ENCODE data around the gene PRR11. TPM values are rescaled to one million over a fixed set of nuclear protein-coding genes. Genes with fewer than 3 reads are reported as not detected.

The PRR11 gene
- polyA plus RNA-seq, 4 donors, result 0.67 to 15.2 (median 6.3) TPM

DNA sequence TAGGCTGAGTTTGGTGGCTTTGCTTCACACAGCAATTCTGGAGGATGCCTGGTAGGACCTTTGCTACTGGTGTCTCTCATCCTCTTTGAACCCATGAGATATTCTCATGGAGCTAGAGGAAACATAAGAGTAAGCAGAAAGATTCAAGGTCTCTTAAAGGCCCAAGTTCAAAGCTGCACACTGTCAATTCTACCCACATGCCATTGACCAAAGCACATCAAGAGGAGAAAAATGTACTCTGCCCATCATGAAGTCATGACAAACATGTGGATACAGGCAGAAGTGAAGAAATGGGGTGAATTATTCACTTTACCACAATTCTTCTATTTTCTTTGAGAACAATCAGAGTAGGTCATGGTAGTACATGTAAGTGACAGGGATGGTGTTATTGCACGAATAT lies 13.7 kb upstream of the PRR11 start:
- FAIRE-seq, result no peak

DNA sequence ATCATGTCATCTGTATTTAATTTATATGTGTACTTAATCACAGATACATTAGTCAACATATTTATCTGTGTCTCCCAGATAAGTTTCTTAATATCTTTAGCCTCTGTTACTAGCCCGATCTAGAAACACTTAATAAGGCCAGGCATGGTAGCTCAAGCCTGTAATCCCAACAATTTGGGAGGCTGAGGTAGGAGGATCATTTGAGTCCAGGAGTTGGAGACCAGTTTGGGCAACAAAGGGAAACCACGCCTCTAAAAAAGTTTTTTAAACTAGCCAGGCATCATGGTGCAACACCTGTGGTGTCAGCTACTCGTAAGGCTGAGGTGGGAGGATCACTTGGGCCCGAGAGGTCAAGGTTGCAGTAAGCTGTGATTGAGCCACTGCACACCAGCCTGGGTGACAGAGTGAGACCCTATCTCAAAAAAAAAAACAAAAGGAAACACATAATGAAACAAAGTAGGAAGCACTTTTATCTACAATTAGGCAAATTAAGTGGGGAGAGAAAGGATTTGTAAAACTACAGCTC lies 9.9 kb upstream of the PRR11 start:
- H3K9me3 ChIP-seq (ENCODE audit: control insufficient read depth in 2 of 2, insufficient read depth in 1 of 2, low read depth in 1 of 2, low read length in 1 of 2), result no peaks in the 10 kb centered on the region
- DNase-seq, result no peak
- no peak for FAIRE-seq
- H3K27me3 ChIP-seq (ENCODE audit: control insufficient read depth in 3 of 3, insufficient read depth in 3 of 3, low read length in 3 of 3), result no peaks in the 10 kb centered on the region
- H3K4me3 ChIP-seq (ENCODE audit: low read depth in 1 of 3, low read length in 3 of 3), result no peak overlapping the region
- H3K27ac ChIP-seq (ENCODE audit: low read depth in 1 of 3, low read length in 2 of 3), result no peak overlapping the region
- H3K36me3 ChIP-seq (ENCODE audit: control insufficient read depth in 3 of 3, insufficient read depth in 2 of 3, low read depth in 1 of 3, low read length in 3 of 3), result peaks cover 0 to 3% (median 0%) of the 10 kb centered on the region in 3 donors
- H3K4me1 ChIP-seq (ENCODE audit: control insufficient read depth in 3 of 3, insufficient read depth in 2 of 3, low read depth in 1 of 3, low read length in 2 of 3), result no peaks in the 10 kb centered on the region
- 93 to 96% (median 94%) methylated on average over 4 of the region's 4 CpGs for WGBS, 3 donors

More for the DNA sequence above, 13.7 kb upstream of the PRR11 start:
- Histone ChIP-seq H3K36me3 (ENCODE audit: control insufficient read depth in 3 of 3, insufficient read depth in 2 of 3, low read depth in 1 of 3, low read length in 3 of 3) (peaks cover 0 to 3% (median 0%) of the 10 kb centered on the region in 3 donors), H3K4me3 (ENCODE audit: low read depth in 1 of 3, low read length in 3 of 3) (no peak overlapping the region), H3K4me1 (ENCODE audit: control insufficient read depth in 3 of 3, insufficient read depth in 2 of 3, low read depth in 1 of 3, low read length in 2 of 3) (no peaks in the 10 kb centered on the region), H3K27me3 (ENCODE audit: control insufficient read depth in 3 of 3, insufficient read depth in 3 of 3, low read length in 3 of 3) (no peaks in the 10 kb centered on the region), H3K27ac (ENCODE audit: low read depth in 1 of 3, low read length in 2 of 3) (no peak overlapping the region), H3K9me3 (ENCODE audit: control insufficient read depth in 2 of 2, insufficient read depth in 1 of 2, low read depth in 1 of 2, low read length in 1 of 2) (no peaks in the 10 kb centered on the region)
- WGBS, 3 donors, result 90 to 100% (median 95%) methylated on average over 1 of the region's 1 CpG
- no peak for DNase-seq

DNA sequence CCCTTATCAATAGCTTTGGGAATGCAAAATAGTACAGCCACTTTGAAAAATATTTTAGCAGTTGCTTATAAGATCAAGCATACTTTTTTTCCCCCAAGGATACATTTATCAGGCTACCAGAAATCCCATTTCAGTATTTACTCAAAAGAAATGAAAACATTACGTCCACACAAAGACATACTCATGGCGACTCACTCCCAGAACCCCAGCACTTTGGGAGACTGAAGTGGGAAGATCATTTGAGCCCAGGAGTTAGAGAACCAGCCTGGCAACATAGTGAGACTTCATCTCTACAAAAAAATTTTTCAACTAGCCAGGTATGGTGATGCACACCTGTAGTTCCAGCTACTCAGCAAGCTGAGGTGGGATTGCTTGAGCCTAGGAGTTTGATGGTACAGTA lies 6.5 kb upstream of the PRR11 start:
- Histone ChIP-seq H3K4me3 (ENCODE audit: low read depth in 1 of 3, low read length in 3 of 3) (no peak overlapping the region), H3K27ac (ENCODE audit: low read depth in 1 of 3, low read length in 2 of 3) (no peak overlapping the region), H3K27me3 (ENCODE audit: control insufficient read depth in 3 of 3, insufficient read depth in 3 of 3, low read length in 3 of 3) (no peaks in the 10 kb centered on the region), H3K9me3 (ENCODE audit: control insufficient read depth in 2 of 2, insufficient read depth in 1 of 2, low read depth in 1 of 2, low read length in 1 of 2) (no peaks in the 10 kb centered on the region), H3K4me1 (ENCODE audit: control insufficient read depth in 3 of 3, insufficient read depth in 2 of 3, low read depth in 1 of 3, low read length in 2 of 3) (no peaks in the 10 kb centered on the region), H3K36me3 (ENCODE audit: control insufficient read depth in 3 of 3, insufficient read depth in 2 of 3, low read depth in 1 of 3, low read length in 3 of 3) (no peaks in the 10 kb centered on the region)
- WGBS, 3 donors, result 91 to 96% (median 91%) methylated on average over 2 of the region's 2 CpGs
- FAIRE-seq (no peak), DNase-seq (no peak)

DNA sequence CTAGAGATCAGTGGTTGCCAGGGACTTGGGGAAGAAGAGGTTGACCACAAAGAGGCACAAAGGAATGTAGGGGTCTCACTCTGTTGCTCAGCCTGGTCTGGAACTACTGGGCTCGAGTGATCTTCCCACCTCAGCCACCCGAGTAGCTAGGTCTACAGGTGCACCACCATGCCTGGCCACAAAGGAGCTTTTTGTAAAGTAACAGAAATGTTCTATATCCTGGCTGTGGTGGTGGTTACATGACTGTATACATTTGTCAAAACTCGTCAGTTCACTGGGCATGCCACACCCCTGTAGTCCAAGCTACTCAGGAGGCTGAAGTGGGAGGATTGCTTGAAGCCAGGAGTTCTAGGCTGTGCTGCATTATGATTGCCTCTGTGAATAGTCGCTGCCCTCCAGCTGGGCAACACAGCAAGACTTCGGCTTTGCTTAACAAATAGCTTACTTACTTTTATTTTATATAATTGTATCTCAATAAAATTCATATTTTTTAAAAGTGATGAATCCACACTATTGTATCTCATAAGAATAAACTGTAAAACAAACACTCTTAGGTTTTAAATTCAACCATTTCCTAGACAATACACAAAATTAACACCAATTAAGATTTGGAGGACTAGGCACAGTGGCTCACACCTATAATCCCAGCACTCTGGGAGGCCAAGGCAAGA lies 5.6 kb upstream of the PRR11 start:
- H3K4me1 ChIP-seq (ENCODE audit: control insufficient read depth in 3 of 3, insufficient read depth in 2 of 3, low read depth in 1 of 3, low read length in 2 of 3), result no peaks in the 10 kb centered on the region

DNA sequence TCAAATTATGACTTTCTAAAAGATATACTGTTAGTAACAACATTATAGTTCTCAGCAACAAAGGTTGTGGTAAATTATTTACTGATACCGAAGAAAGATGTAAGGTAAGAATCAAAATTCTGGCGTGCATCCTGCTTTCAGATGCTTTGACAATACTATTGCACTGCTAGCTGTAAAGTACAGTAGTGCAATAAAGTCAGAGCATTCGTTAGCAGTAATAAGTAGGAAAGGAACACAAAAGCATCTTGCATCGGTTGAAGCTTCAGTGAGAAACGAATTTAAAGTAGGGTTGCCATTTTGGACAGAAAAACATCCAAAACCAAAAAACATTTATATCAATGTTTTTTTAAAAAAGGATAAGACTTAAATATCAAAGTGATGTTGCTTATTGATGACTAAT lies 4.5 kb upstream of the PRR11 start:
- no peak for DNase-seq
- no peak for FAIRE-seq
- H3K36me3 ChIP-seq (ENCODE audit: control insufficient read depth in 3 of 3, insufficient read depth in 2 of 3, low read depth in 1 of 3, low read length in 3 of 3), result no peaks in the 10 kb centered on the region
- no peaks in the 10 kb centered on the region for H3K9me3 ChIP-seq (ENCODE audit: control insufficient read depth in 2 of 2, insufficient read depth in 1 of 2, low read depth in 1 of 2, low read length in 1 of 2)
- no peak overlapping the region for H3K27ac ChIP-seq (ENCODE audit: low read depth in 1 of 3, low read length in 2 of 3)
- no peaks in the 10 kb centered on the region for H3K4me1 ChIP-seq (ENCODE audit: control insufficient read depth in 3 of 3, insufficient read depth in 2 of 3, low read depth in 1 of 3, low read length in 2 of 3)
- no peak overlapping the region for H3K4me3 ChIP-seq (ENCODE audit: low read depth in 1 of 3, low read length in 3 of 3)
- H3K27me3 ChIP-seq (ENCODE audit: control insufficient read depth in 3 of 3, insufficient read depth in 3 of 3, low read length in 3 of 3), result no peaks in the 10 kb centered on the region
- WGBS, 3 donors, result 70 to 79% (median 79%) methylated on average over 5 of the region's 5 CpGs

More for the DNA sequence above, 5.6 kb upstream of the PRR11 start:
- DNase-seq (no peak), FAIRE-seq (no peak)
- no peak overlapping the region for H3K4me3 ChIP-seq (ENCODE audit: low read depth in 1 of 3, low read length in 3 of 3)
- no peaks in the 10 kb centered on the region for H3K27me3 ChIP-seq (ENCODE audit: control insufficient read depth in 3 of 3, insufficient read depth in 3 of 3, low read length in 3 of 3)
- WGBS, 3 donors, result 74 to 90% (median 80%) methylated on average over 5 of the region's 5 CpGs
- H3K27ac ChIP-seq (ENCODE audit: low read depth in 1 of 3, low read length in 2 of 3), result no peak overlapping the region
- no peaks in the 10 kb centered on the region for H3K36me3 ChIP-seq (ENCODE audit: control insufficient read depth in 3 of 3, insufficient read depth in 2 of 3, low read depth in 1 of 3, low read length in 3 of 3)
- H3K9me3 ChIP-seq (ENCODE audit: control insufficient read depth in 2 of 2, insufficient read depth in 1 of 2, low read depth in 1 of 2, low read length in 1 of 2), result no peaks in the 10 kb centered on the region

DNA sequence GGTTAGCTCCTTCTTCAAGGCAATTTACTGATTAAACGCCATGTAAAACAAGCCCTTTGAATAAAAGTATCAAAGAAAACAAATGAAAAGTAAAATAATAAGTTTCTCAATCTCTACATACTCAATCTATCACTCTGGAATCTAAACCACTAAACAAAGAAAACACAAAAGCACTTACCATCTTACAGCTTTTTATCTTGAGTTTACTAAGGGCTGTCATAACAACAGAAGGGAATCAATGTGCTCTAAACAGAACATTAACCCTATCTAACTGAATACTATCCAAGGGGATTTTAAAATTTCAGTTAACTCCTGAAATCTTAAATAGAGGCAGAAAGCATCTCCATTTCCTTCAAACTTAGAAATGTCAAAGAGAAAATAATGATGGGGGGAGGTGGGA lies 4.0 kb upstream of the PRR11 start:
- no peaks in the 10 kb centered on the region for H3K27me3 ChIP-seq (ENCODE audit: control insufficient read depth in 3 of 3, insufficient read depth in 3 of 3, low read length in 3 of 3)
- H3K9me3 ChIP-seq (ENCODE audit: control insufficient read depth in 2 of 2, insufficient read depth in 1 of 2, low read depth in 1 of 2, low read length in 1 of 2), result no peaks in the 10 kb centered on the region
- H3K36me3 ChIP-seq (ENCODE audit: control insufficient read depth in 3 of 3, insufficient read depth in 2 of 3, low read depth in 1 of 3, low read length in 3 of 3), result no peaks in the 10 kb centered on the region
- 69 to 94% (median 93%) methylated on average over 1 of the region's 1 CpG for whole genome bisulfite sequencing, 3 donors
- FAIRE-seq (no peak), DNase-seq (no peak)
- no peaks in the 10 kb centered on the region for H3K4me1 ChIP-seq (ENCODE audit: control insufficient read depth in 3 of 3, insufficient read depth in 2 of 3, low read depth in 1 of 3, low read length in 2 of 3)
- no peak overlapping the region for H3K27ac ChIP-seq (ENCODE audit: low read depth in 1 of 3, low read length in 2 of 3)
- no peak overlapping the region for H3K4me3 ChIP-seq (ENCODE audit: low read depth in 1 of 3, low read length in 3 of 3)

DNA sequence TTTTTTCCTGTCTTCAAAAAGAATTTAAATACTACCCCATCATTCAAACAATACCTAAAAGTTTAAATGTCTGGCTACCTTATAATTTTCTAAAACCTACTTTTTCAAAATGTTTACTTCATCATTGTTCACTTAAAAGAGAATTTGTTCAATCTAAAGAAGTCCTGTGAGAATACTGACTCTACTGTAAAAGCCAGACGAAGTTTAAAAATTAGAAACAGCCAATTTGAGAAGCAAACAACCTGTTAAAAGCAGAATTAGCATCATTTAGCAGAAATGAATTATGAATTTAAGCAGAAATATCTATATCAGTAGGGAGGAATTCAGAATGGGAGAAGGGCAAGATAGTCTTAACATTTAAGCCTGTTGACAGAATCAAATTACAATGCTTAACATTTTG lies 2.6 kb upstream of the PRR11 start:
- 51 to 74% (median 68%) methylated on average over 1 of the region's 1 CpG for WGBS, 3 donors
- FAIRE-seq (no peak), DNase-seq (no peak)
- Histone ChIP-seq H3K4me1 (ENCODE audit: control insufficient read depth in 3 of 3, insufficient read depth in 2 of 3, low read depth in 1 of 3, low read length in 2 of 3) (no peaks in the 10 kb centered on the region), H3K27me3 (ENCODE audit: control insufficient read depth in 3 of 3, insufficient read depth in 3 of 3, low read length in 3 of 3) (no peaks in the 10 kb centered on the region), H3K36me3 (ENCODE audit: control insufficient read depth in 3 of 3, insufficient read depth in 2 of 3, low read depth in 1 of 3, low read length in 3 of 3) (no peaks in the 10 kb centered on the region), H3K9me3 (ENCODE audit: control insufficient read depth in 2 of 2, insufficient read depth in 1 of 2, low read depth in 1 of 2, low read length in 1 of 2) (no peaks in the 10 kb centered on the region), H3K27ac (ENCODE audit: low read depth in 1 of 3, low read length in 2 of 3) (no peak overlapping the region), H3K4me3 (ENCODE audit: low read depth in 1 of 3, low read length in 3 of 3) (no peak overlapping the region)

DNA sequence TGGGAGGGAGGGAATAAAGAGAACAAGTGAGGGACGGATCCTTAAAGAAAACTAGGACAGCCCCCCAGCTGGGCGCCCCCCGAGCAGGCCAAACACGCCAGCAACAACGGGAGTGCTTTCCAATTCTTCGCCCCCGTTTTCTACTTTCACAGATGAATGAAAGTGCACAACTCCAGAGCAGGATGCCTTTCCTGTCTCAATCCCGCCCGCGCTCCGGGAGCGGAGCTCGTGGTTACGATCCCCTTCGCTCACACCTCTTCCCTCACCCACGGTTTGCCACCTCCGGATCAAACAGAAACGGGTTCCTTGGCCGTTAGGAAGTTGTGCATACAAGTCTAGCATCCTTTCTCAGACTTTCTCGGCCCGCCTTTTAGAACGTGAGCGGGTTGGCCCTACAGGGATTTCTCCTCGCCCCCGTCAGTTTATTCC lies 1.2 kb upstream of the PRR11 start:
- no peaks in the 10 kb centered on the region for H3K9me3 ChIP-seq (ENCODE audit: control insufficient read depth in 2 of 2, insufficient read depth in 1 of 2, low read depth in 1 of 2, low read length in 1 of 2)
- DNase-seq, result peak in 1 of 2 donors; percentile 44
- 0 to 1% (median 1%) methylated on average over 25 of the region's 25 CpGs for WGBS, 3 donors
- no peaks in the 10 kb centered on the region for H3K36me3 ChIP-seq (ENCODE audit: control insufficient read depth in 3 of 3, insufficient read depth in 2 of 3, low read depth in 1 of 3, low read length in 3 of 3)
- no peak for FAIRE-seq
- no peaks in the 10 kb centered on the region for H3K27me3 ChIP-seq (ENCODE audit: control insufficient read depth in 3 of 3, insufficient read depth in 3 of 3, low read length in 3 of 3)
- peak overlapping the region; percentile 47 to 90 (median 86) for H3K27ac ChIP-seq (ENCODE audit: low read depth in 1 of 3, low read length in 2 of 3)
- H3K4me3 ChIP-seq (ENCODE audit: low read depth in 1 of 3, low read length in 3 of 3), result peak overlapping the region; percentile 54 to 93 (median 84)
- no peaks in the 10 kb centered on the region for H3K4me1 ChIP-seq (ENCODE audit: control insufficient read depth in 3 of 3, insufficient read depth in 2 of 3, low read depth in 1 of 3, low read length in 2 of 3)

All from small intestine (tissue), 7 donors.